HG03432 (cell line): Measurements from ENCODE around the gene ADGRF5.
"Not testable (repeated sequence)": the region's sequence is repeated elsewhere in the genome, so short reads cannot be mapped to it uniquely, and the experiment has no call there.

ENCODE experiments used
- ATAC-seq: cut with Tn5 transposase; IDR thresholded peaks from one replicate; pipeline ENCODE4 v1.9.1; 2021; ENCODE audit warnings: mild to moderate bottlenecking, moderate library complexity; ENCODE audit not compliant: unreplicated experiment

ADGRF5 gene

GRCh38 chr6:46834257-46834916, 87.4 kb downstream of the ADGRF5 start:
- ATAC-seq, result not testable (repeated sequence)

GRCh38 chr6:46832816-46833215, 88.9 kb downstream of the ADGRF5 start:
- ATAC-seq, result no peak

DNA sequence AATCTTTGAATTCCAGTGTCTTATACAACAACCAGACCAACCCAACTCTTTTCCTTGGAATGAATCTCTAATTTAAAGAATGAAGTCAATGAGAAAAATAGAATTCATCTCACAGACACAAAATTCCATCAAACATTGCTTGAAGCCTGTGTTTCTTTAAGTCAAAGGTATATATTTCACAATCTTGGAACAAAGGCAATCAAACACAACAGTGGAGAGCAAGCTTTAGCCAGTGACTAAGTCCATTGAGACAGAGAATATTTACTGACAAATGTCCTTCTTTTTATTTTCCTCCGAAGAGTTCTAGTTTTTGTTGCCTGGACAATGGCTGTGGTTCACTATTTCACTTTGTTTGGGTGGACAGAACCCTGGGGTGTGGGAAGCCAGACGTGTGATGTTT, 92.8 kb downstream of the ADGRF5 start:
- no peak for ATAC-seq

- no peak for ATAC-seq
Observed at GRCh38 chr6:46821458-46821881, 100.3 kb downstream of the ADGRF5 start.

- no peak for ATAC-seq
Observed at GRCh38 chr6:46819561-46819960, 102.2 kb downstream of the ADGRF5 start.

GRCh38 chr6:46816626-46817025, 105.1 kb downstream of the ADGRF5 start:
- no peak for ATAC-seq

GRCh38 chr6:46815130-46815529, 106.6 kb downstream of the ADGRF5 start:
- no peak for ATAC-seq

DNA sequence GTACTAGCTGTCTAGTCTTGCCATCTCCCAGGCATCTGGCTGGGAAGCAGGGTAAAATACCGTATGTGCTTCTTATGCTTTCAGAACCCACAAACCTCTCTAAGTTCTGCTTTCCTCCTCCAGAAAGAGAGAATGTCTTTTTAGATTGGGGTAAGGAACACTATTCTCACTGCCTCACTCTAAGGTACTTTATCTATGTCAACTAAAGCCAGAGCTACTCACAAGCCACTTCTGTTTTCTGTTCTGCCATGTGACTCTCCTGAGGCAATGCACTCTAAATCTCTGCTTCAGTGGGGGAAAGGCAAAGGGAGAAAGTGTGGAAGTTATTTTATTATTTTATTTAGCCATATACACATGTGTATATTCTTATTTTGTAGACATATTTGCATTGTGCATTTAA, 112.9 kb downstream of the ADGRF5 start:
- no peak for ATAC-seq
